Bronchial epithelial cell (primary cell): ENCODE measurements around the gene CLSTN2. TPM values are rescaled to one million over a fixed set of nuclear protein-coding genes. Genes with fewer than 3 reads are reported as not detected.
A peak's percentile ranks its signal among the peaks of the same experiment; 100 is the strongest.

Experiments used
- DNase-seq: peaks from one replicate; pipeline ENCODE4 v3.0.0-alpha.2; 2010; ENCODE audit warnings: low read depth
- FAIRE-seq: peaks from 2 replicates; lab custom pipeline; 2011; peaks lifted over from hg19 to GRCh38; lab: Jason Lieb, UNC
- H3K27me3 ChIP-seq: 2 replicates; pipeline ENCODE4 v1.5.1; 2011; ENCODE audit warnings: low read length; ENCODE audit not compliant: control insufficient read depth, insufficient read depth
- H3K36me3 ChIP-seq: 2 replicates; pipeline ENCODE4 v1.5.1; 2011; ENCODE audit warnings: low read length; ENCODE audit not compliant: control insufficient read depth, insufficient read depth
- H3K4me3 ChIP-seq: 2 replicates; pipeline ENCODE4 v1.5.1; 2011; ENCODE audit warnings: mild to moderate bottlenecking, low read depth, low read length, control low read depth
- total RNA-seq: library from RNA; depleted of rRNA; stranded (reverse); fragments of >200 nt; gene quantifications from 2 replicates; pipeline ENCODE4 v1.2.1, GENCODE V29; 2014
- TF ChIP-seq, protein P1 (sequence below): IDR thresholded peaks from 2 replicates; pipeline ENCODE4 v1.5.1; 2011; ENCODE audit warnings: mild to moderate bottlenecking, moderate library complexity, low read length, control low read depth, inconsistent platforms; ENCODE audit not compliant: insufficient read depth, severe bottlenecking

Gene CLSTN2
- total RNA-seq, result under 0.01 and 0.26 TPM in 2 replicates

GRCh38 chr3:139935016-139935865, at the start of gene CLSTN2:
CLSTN2 (plus strand) TSS chr3:139935185.
- TF ChIP-seq, protein P1, sequence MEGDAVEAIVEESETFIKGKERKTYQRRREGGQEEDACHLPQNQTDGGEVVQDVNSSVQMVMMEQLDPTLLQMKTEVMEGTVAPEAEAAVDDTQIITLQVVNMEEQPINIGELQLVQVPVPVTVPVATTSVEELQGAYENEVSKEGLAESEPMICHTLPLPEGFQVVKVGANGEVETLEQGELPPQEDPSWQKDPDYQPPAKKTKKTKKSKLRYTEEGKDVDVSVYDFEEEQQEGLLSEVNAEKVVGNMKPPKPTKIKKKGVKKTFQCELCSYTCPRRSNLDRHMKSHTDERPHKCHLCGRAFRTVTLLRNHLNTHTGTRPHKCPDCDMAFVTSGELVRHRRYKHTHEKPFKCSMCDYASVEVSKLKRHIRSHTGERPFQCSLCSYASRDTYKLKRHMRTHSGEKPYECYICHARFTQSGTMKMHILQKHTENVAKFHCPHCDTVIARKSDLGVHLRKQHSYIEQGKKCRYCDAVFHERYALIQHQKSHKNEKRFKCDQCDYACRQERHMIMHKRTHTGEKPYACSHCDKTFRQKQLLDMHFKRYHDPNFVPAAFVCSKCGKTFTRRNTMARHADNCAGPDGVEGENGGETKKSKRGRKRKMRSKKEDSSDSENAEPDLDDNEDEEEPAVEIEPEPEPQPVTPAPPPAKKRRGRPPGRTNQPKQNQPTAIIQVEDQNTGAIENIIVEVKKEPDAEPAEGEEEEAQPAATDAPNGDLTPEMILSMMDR, result no peak
- no peaks in the 10 kb centered on the region for H3K36me3 ChIP-seq
- peaks cover 10% of the 10 kb centered on the region for H3K27me3 ChIP-seq
- FAIRE-seq, result no peak
- DNase-seq, result peak; percentile 20
- peak within 1 kb of the TSS; percentile 22 for H3K4me3 ChIP-seq

- no peak for DNase-seq
- H3K36me3 ChIP-seq, result no peaks in the 10 kb centered on the region
- no peaks in the 10 kb centered on the region for H3K27me3 ChIP-seq
- no peak for FAIRE-seq
- TF ChIP-seq, protein P1, result no peak
- H3K4me3 ChIP-seq, result no peak overlapping the region
Measured at GRCh38 chr3:139887431-139887830, 47.6 kb upstream of the CLSTN2 start.

DNA sequence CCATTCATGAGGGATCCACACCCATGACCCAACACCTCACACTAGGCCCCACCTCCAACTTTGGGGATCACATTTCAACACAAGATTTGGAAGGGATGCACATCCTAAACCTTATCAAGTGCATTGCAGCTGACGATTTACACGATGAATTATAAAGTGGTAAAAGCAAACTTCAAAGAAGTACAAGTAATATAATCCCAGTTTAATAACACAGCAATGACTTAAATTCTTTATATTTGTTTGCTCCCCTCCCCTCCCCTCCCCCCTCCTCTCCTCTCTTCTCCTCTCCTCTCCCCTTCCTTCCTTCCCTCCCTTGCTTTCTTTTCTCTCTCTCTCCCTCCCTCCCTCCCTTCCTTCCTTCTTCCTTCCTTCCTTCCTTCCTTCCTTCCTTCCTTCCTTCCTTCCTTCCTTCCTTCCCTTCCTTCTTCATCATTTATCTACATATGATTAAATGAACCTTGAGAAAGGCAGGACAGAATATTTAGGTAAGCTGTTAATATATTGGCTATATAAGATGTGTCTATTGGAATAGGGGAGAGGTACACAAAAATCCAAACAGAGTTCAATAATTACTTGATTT, 46.3 kb upstream of the CLSTN2 start:
- DNase-seq (no peak), FAIRE-seq (no peak)
- Histone ChIP-seq H3K27me3 (no peaks in the 10 kb centered on the region), H3K36me3 (no peaks in the 10 kb centered on the region), H3K4me3 (no peak overlapping the region)
- TF ChIP-seq, protein P1, result no peak

GRCh38 chr3:139893267-139893962, 41.6 kb upstream of the CLSTN2 start:
- Histone ChIP-seq H3K27me3 (no peaks in the 10 kb centered on the region), H3K4me3 (no peak overlapping the region), H3K36me3 (no peaks in the 10 kb centered on the region)
- TF ChIP-seq, protein P1, result no peak
- FAIRE-seq, result no peak
- no peak for DNase-seq

- TF ChIP-seq, protein P1, result no peak
- Histone ChIP-seq H3K36me3 (no peaks in the 10 kb centered on the region), H3K4me3 (no peak overlapping the region), H3K27me3 (no peaks in the 10 kb centered on the region)
- no peak for FAIRE-seq
- no peak for DNase-seq
Measured at GRCh38 chr3:139893963-139894642, 40.9 kb upstream of the CLSTN2 start.
